K562 (cell line): ENCODE measurements around the gene TMEM116. TPM values are rescaled to one million over a fixed set of nuclear protein-coding genes. Genes with fewer than 3 reads are reported as not detected.

Experiments used
- ATAC-seq: fragments of 200-7000 bp; cut with Tn5 transposase; 3 replicates; pipeline ENCODE4 v1.9.1; 2020; ENCODE audit warnings: moderate library complexity
- BruUV-seq: library from RNA; stranded (reverse); fragments of 400-500 nt; replicated peaks from 2 replicates; lab custom pipeline; 2021; lab: Mats Ljungman, UMichigan
- CTCF ChIA-PET: fragments of 300-600 bp; formaldehyde crosslinking; extraction: SDS; loops from one replicate; lab custom pipeline; 2021; ENCODE audit warnings: low intra/inter-chr PET ratio; lab: Yijun Ruan, JAX
- POLR2A ChIA-PET: fragments of 300-600, 350-650 bp; sonication (Branson Sonifier 250); formaldehyde crosslinking; extraction: SDS; loops from one replicate; lab custom pipeline; 2021; ENCODE audit warnings: antibody characterized with exemption, inconsistent platforms; lab: Yijun Ruan, JAX
- DNase-seq, 4 experiments: peaks; one replicate each; pipeline versions ENCODE4 v3.0.0 to v3.0.0-alpha.2; 2011 to 2018; ENCODE audit warnings: low spot score in 3 of 4, mixed read lengths in 3 of 4; ENCODE audit errors: extremely low read depth in 1 of 4
- FAIRE-seq: peaks from 2 replicates; lab custom pipeline; 2011; peaks lifted over from hg19 to GRCh38; lab: Jason Lieb, UNC
- H2AFZ ChIP-seq: 2 replicates; pipeline ENCODE4 v1.6.0; 2011; ENCODE audit warnings: low read depth, low read length, control low read depth, inconsistent platforms
- H3K27ac ChIP-seq: fragments of 200-600 bp; 3 replicates; pipeline ENCODE4 v1.8.0; 2011; ENCODE audit warnings: low read depth, mild to moderate bottlenecking, control low read depth, inconsistent platforms, low read length, moderate library complexity, mixed read lengths; ENCODE audit errors: extremely low read depth
- H3K27me3 ChIP-seq, 2 experiments: fragments of 300-600 bp in 1 of 2; 2 replicates in 1 of 2; 3 replicates in 1 of 2; pipeline versions ENCODE4 v1.6.0 to v1.8.0; 2011; ENCODE audit warnings: inconsistent platforms in 2 of 2, low read length in 2 of 2, mild to moderate bottlenecking in 1 of 2, mixed read lengths in 1 of 2, moderate library complexity in 1 of 2; ENCODE audit not compliant: control insufficient read depth in 2 of 2, insufficient read depth in 2 of 2
- H3K36me3 ChIP-seq: fragments of 300-600 bp; 3 replicates; pipeline ENCODE4 v1.8.0; 2011; ENCODE audit warnings: mild to moderate bottlenecking, low read length, inconsistent platforms; ENCODE audit not compliant: control insufficient read depth, insufficient read depth
- H3K4me1 ChIP-seq, 2 experiments: fragments of 200-600 bp in 1 of 2; replicated peaks in 1 of 2; 2 replicates in 1 of 2; 3 replicates in 1 of 2; pipeline versions ENCODE4 v1.5.1 to v1.8.0; 2011; ENCODE audit warnings: inconsistent platforms in 2 of 2, low read length in 2 of 2, mild to moderate bottlenecking in 1 of 2, mixed read lengths in 1 of 2, moderate library complexity in 1 of 2; ENCODE audit not compliant: control insufficient read depth in 2 of 2, insufficient read depth in 2 of 2
- H3K4me2 ChIP-seq: 2 replicates; pipeline ENCODE4 v1.6.1; 2011; ENCODE audit warnings: low read length, control low read depth, inconsistent platforms, mixed read lengths; ENCODE audit not compliant: insufficient read depth
- H3K4me3 ChIP-seq: fragments of 200-600 bp; sonication (generic), shearing (Covaris generic); 2 replicates; pipeline ENCODE4 v1.5.1; 2016; ENCODE audit warnings: control low read depth, inconsistent platforms
- H3K79me2 ChIP-seq: fragments of 200-600 bp; 3 replicates; pipeline ENCODE4 v1.8.0; 2011; ENCODE audit warnings: low read length, inconsistent platforms; ENCODE audit not compliant: control insufficient read depth, insufficient read depth
- H3K9ac ChIP-seq, 2 experiments: 2 replicates each; pipeline versions ENCODE4 v1.6.0 to v1.6.1; 2011; ENCODE audit warnings: low read depth in 2 of 2, low read length in 2 of 2, control low read depth in 1 of 2, inconsistent platforms in 1 of 2, mild to moderate bottlenecking in 1 of 2, mixed read lengths in 1 of 2; ENCODE audit not compliant: insufficient read depth in 1 of 2
- H3K9me1 ChIP-seq: one replicate; pipeline ENCODE4 v1.6.0; 2011; ENCODE audit warnings: inconsistent platforms, mild to moderate bottlenecking, low read length, moderate library complexity; ENCODE audit not compliant: control insufficient read depth, insufficient read depth
- H3K9me3 ChIP-seq: replicated peaks from 2 replicates; pipeline ENCODE4 v1.5.1; 2011; ENCODE audit warnings: low read depth, low read length, inconsistent platforms; ENCODE audit not compliant: control insufficient read depth, insufficient read depth
- H4K20me1 ChIP-seq: replicated peaks from 2 replicates; pipeline ENCODE4 v1.6.1; 2011; ENCODE audit warnings: low read length, inconsistent platforms, mixed read lengths; ENCODE audit not compliant: control insufficient read depth, insufficient read depth
- NONO ChIP-seq, 2 experiments: fragments of 200-400 bp in 1 of 2; fragments of 450-650 bp in 1 of 2; formaldehyde crosslinking in 1 of 2; IDR thresholded peaks; 2 replicates each; pipeline ENCODE4 v1.6.1; 2017; ENCODE audit warnings: low read depth in 2 of 2, mild to moderate bottlenecking in 2 of 2, moderate library complexity in 2 of 2, low read length in 1 of 2
- POLR2A ChIP-seq: fragments of 450-650 bp; conservative IDR thresholded peaks from 2 replicates; pipeline ENCODE4 v1.6.1; 2016
- PREB ChIP-seq: sonication (generic); formaldehyde crosslinking; IDR thresholded peaks from 2 replicates; pipeline ENCODE4 v1.8.1; 2023; ENCODE audit warnings: mild to moderate bottlenecking, missing genetic modification reagents
- SUPT5H ChIP-seq: fragments of 450-650 bp; IDR thresholded peaks from 2 replicates; pipeline ENCODE4 v1.6.1; 2016
- TFAM ChIP-seq: fragments of 250-450 bp; sonication (Bioruptor Pico); conservative IDR thresholded peaks from 2 replicates; pipeline ENCODE4 v1.5.0; 2021; ENCODE audit warnings: mild to moderate bottlenecking, moderate library complexity
- WGBS: fragments of 100-300 bp; shearing (Covaris generic); methylation state at CpG from one replicate; pipeline ENCODE4 v1.1.6; 2016; ENCODE audit warnings: low coverage, mixed read lengths; ENCODE audit not compliant: insufficient coverage; ENCODE audit errors: missing lambda C conversion rate; 5-methylcytosine and 5-hydroxymethylcytosine counted together
- in situ Hi-C: fragments of 300-500 bp; cut with MboI; formaldehyde crosslinking; loops from 4 replicates; pipeline ENCODE4 v1.15.0; 2018; ENCODE audit warnings: inconsistent platforms, mixed read lengths
- intact Hi-C: fragments of 100-400 bp; cut with micrococcal nuclease; formaldehyde crosslinking; loops from 2 replicates; pipeline ENCODE4 v1.14.2; 2022
- polyA plus RNA-seq, 8 experiments: library from polyadenylated mRNA; depleted of rRNA in 4 of 8; stranded (reverse) in 5 of 8; unstranded in 3 of 8; fragments of >200 nt; fragmentation: Nextera tagmentation in 2 of 8; fragmentation: Illumina TruSeq in 1 of 8; extraction: Ambion mirVana in 2 of 8; extraction: Trizol in 1 of 8; gene quantifications; 2 replicates each; pipeline versions ENCODE4 v1.2.1 to v1.2.3, GENCODE V29; 2011 to 2014; ENCODE audit warnings: inconsistent platforms in 1 of 8, missing spikeins in 1 of 8
- total RNA-seq, 7 experiments: library from RNA; depleted of rRNA in 6 of 7; stranded (reverse); fragments of >200 nt in 6 of 7; fragmentation: Illumina TruSeq in 2 of 7; extraction: Trizol in 2 of 7; gene quantifications; 2 replicates each; pipeline versions ENCODE4 v1.2.1 to v1.2.3, GENCODE V29; 2011 to 2021; ENCODE audit warnings: low replicate concordance in 1 of 7

TMEM116 gene
- total and polyA plus RNA-seq, 9 of the 15 experiments (the other 6 are each of a cell fraction or from before 2014, with no cell fraction given) = 5.2 to 78.6 (median 13.9) TPM

- H3K79me2 ChIP-seq = peaks cover 50% of the 10 kb centered on the region
- peaks cover 8% of the 10 kb centered on the region; the same call in 1 of the 2 replicates for H4K20me1 ChIP-seq
- no peaks in the 10 kb centered on the region for H3K9me1 ChIP-seq
- peaks cover 91% of the 10 kb centered on the region for H3K36me3 ChIP-seq
- no peak for TF ChIP-seq PREB
- TF ChIP-seq NONO (IDR thresholded peaks at IDR 0.05; ENCODE audit: low read depth in 2 of 2, low read length in 1 of 2) = no peak
- TF ChIP-seq TFAM (CRISPR knock-in tag) = no peak
- TF ChIP-seq POLR2A = peak; percentile 54; the same call in 1 of the 2 replicates
- peak; percentile 55 for TF ChIP-seq SUPT5H
- no peak overlapping the region for H3K4me2 ChIP-seq
- no peak overlapping the region for H3K27ac ChIP-seq
- no TSS peak for BruUV-seq
- DNase-seq (no peak), ATAC-seq (no peak), FAIRE-seq (no peak)
- WGBS = 89% methylated on average over 8 of the region's 8 CpGs
- H3K4me3 ChIP-seq = no peak overlapping the region
- H3K9ac ChIP-seq = no peak overlapping the region
- ChIA-PET POLR2A (interaction anchor here (0.6 to 6.4 kb wide), 9 partner anchors 8 to 373 kb away, joined by 3 to 54 read pairs (median 5); partner anchors contain the start of genes ERP29 and TMEM116), CTCF (no interaction called here)
- no peak overlapping the region for H2AFZ ChIP-seq
- H3K9me3 ChIP-seq = no peaks in the 10 kb centered on the region
- peaks cover 3% of the 10 kb centered on the region in 2 experiments; a peak in 3 of 5 replicates for H3K4me1 ChIP-seq
- in situ Hi-C loops = no loop called here
- H3K27me3 ChIP-seq = no peaks in the 10 kb centered on the region
- intact Hi-C loops = no loop called here
Measured at GRCh38 chr12:112020947-112021457, 8.0 kb upstream of the TMEM116 start.
